HAP-1 (cell line): ENCODE results near the gene RASL10B.

Experiments
- DNase-seq, 2 experiments: peaks; one replicate each; pipeline ENCODE4 v3.0.0-alpha.2; 2016 to 2020; ENCODE audit warnings: low spot score in 2 of 2
- H3K27me3 ChIP-seq: fragments of 250-450 bp; sonication (Bioruptor Pico); 2 replicates; pipeline ENCODE4 v1.5.1; 2020; ENCODE audit warnings: low read depth, mild to moderate bottlenecking, moderate library complexity
- H3K36me3 ChIP-seq: fragments of 250-450 bp; sonication (Bioruptor Pico); replicated peaks from 2 replicates; pipeline ENCODE4 v1.5.1; 2020; ENCODE audit warnings: mild to moderate bottlenecking
- H3K4me1 ChIP-seq: fragments of 250-450 bp; sonication (Bioruptor Pico); 2 replicates; pipeline ENCODE4 v1.5.1; 2020; ENCODE audit warnings: mild to moderate bottlenecking
- H3K4me3 ChIP-seq: fragments of 250-450 bp; sonication (Bioruptor Pico); 2 replicates; pipeline ENCODE4 v1.5.1; 2020; ENCODE audit warnings: mild to moderate bottlenecking, moderate library complexity
- H3K9me3 ChIP-seq: fragments of 250-450 bp; sonication (Bioruptor Pico); 2 replicates; pipeline ENCODE4 v1.5.1; 2020; ENCODE audit warnings: mild to moderate bottlenecking, moderate library complexity
- in situ Hi-C: fragments of 300-500 bp; cut with MboI; formaldehyde crosslinking; loops from 3 replicates; pipeline ENCODE4 v1.14.3; 2020; ENCODE audit warnings: low sequenced_read_pairs, inconsistent platforms, mixed read lengths

Gene RASL10B

DNA sequence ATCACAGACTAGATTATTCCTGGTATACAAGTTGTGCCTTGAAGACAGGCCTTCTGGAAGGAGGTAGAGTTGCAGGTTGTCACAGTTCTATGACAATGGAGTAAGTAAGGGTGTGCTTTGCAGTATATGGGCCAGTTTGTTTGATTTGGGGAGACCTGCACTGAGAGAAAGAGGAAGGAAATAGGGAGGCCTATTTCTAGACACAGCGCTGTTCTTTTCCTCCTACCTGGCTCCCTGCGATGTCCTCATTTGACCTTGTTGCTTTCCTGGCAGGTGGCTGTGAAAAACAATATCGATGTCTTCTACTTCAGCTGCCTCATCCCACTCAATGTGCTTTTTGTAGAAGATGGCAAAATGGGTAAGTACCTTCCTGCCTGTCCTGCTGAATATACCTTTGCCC is 22.5 kb upstream of the RASL10B start:
- Histone ChIP-seq H3K9me3 (no peaks in the 10 kb centered on the region), H3K4me1 (peaks cover 2% of the 10 kb centered on the region; the same call in 1 of the 2 replicates), H3K36me3 (peaks cover 31% of the 10 kb centered on the region), H3K4me3 (no peak overlapping the region), H3K27me3 (no peaks in the 10 kb centered on the region)
- no peak for DNase-seq
- in situ Hi-C loops: no loop called here

DNA sequence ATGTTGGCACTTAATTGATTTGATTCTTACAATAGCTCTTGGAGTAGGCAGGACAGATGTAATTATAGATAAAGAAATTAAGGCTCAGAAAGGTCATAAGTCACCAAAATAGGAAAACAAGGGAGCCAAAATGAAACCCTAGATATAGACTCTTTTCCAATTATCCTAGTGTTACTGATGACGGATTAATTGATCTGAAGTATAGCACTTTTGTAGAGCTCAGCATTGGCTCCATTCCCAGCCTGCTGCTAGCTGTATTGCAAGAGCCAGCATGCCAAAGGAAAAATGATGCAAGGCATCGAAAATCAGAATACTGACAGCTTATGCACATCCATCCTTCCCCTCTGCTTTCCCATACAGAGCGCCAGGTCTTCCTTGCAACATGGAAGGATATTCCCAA is 21.6 kb upstream of the RASL10B start:
- in situ Hi-C loops: no loop called here

DNA sequence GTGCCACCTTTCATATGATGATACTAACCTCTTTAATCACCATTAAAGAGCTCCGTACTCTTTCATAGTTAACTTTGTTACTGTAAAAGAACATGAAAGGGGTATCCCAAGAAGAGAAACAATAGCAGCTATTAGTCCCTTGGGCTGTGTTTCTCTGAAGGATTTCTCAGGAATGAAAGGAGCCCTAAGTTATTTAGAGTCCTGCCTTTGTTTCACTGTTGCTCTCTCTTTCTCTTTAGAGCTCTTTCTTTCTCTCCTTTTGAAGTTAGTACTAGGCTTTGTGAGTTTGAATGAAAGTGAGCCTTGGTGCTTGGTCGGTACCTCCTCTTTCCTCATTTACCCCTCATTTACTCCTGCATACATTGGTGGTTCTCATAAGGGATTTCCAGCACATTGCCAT is 20.5 kb upstream of the RASL10B start:
- H3K27me3 ChIP-seq: no peaks in the 10 kb centered on the region
- in situ Hi-C loops: no loop called here
- no peak overlapping the region for H3K4me3 ChIP-seq
- H3K36me3 ChIP-seq: peaks cover 32% of the 10 kb centered on the region
- H3K4me1 ChIP-seq: no peaks in the 10 kb centered on the region
- no peaks in the 10 kb centered on the region for H3K9me3 ChIP-seq
- no peak for DNase-seq

More for the DNA sequence above, 21.6 kb upstream of the RASL10B start:
- Histone ChIP-seq H3K4me3 (no peak overlapping the region), H3K27me3 (no peaks in the 10 kb centered on the region), H3K36me3 (peaks cover 32% of the 10 kb centered on the region), H3K9me3 (no peaks in the 10 kb centered on the region), H3K4me1 (peaks cover 2% of the 10 kb centered on the region; the same call in 1 of the 2 replicates)
- DNase-seq: no peak

DNA sequence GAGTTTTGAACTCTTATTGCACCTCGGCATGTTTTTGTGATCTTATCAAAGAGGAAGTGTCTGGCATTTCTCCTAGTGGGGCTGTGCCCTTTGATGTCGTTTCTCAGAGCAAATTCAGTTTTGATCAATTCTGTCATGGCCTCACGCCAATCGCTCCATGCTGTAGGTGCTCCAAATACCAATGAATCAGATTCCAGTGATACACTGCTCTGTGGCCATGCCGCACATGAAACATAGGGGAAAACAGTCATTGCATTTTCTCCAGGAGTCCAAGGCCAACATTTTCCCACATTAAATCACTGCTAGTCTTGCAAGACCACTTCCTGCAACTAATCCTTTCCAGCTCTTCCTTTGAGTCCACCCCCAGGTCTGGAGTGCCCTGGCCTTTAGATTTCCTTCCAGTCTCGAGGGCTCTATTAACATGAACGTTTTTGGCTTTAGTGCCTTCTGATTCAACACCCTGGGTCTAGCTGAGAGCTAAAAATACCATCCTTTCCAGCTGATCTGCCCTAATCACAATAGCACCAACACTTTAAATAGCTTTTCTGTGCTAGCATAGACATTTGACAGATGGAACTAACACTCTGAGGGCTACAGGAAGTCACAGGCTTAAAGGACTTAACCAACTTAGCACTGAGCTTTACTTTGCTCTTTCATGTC is 18.2 kb upstream of the RASL10B start:
- H3K4me3 ChIP-seq: no peak overlapping the region
- H3K4me1 ChIP-seq: no peaks in the 10 kb centered on the region
- in situ Hi-C loops: no loop called here
- no peak for DNase-seq
- no peaks in the 10 kb centered on the region for H3K9me3 ChIP-seq
- peaks cover 43% of the 10 kb centered on the region for H3K36me3 ChIP-seq
- H3K27me3 ChIP-seq: no peaks in the 10 kb centered on the region

DNA sequence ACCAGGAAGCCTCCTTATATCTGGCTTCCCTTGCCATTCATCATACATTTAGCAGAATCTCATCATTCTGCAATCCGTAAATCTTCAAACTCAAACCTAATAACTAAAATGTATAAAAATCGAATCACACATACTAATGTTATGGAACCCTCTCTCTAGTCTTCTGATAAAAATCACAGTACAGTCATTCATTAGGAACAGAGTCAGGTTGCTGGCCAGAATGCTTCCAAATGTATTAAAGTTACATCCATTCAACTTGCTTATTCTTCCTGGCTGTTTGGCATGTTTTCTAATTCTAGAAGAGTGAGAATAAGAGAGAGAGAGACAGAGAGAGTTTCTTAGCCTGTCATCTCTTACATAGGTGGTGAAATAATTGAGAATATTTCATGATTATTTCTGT is 16.5 kb upstream of the RASL10B start:
- in situ Hi-C loops: no loop called here
- no peak for DNase-seq
- Histone ChIP-seq H3K36me3 (peaks cover 43% of the 10 kb centered on the region), H3K27me3 (no peaks in the 10 kb centered on the region), H3K9me3 (no peaks in the 10 kb centered on the region), H3K4me3 (no peak overlapping the region), H3K4me1 (no peaks in the 10 kb centered on the region)

DNA sequence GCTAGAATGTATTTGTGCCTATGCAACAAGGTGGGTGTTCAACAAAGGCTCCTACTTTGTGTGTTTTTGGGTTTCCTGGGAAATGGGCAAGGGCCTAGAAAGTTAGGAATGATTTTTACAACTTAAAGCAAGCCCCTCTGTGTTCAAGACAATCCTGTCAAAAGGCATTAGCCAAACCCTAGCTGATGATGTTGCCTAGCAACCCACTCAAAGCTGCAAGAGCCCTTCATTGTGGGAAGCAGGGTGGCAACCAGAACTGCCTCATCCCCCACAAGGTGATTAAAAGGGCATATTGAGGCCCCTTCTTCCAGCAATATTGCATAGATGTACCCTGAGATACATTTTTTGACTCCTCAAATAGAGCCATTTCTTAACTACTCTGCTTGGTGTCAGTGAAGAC is 16.0 kb upstream of the RASL10B start:
- H3K9me3 ChIP-seq: no peaks in the 10 kb centered on the region
- in situ Hi-C loops: no loop called here
- no peaks in the 10 kb centered on the region for H3K27me3 ChIP-seq
- no peak for DNase-seq
- H3K4me1 ChIP-seq: no peaks in the 10 kb centered on the region
- peaks cover 40% of the 10 kb centered on the region for H3K36me3 ChIP-seq
- no peak overlapping the region for H3K4me3 ChIP-seq

DNA sequence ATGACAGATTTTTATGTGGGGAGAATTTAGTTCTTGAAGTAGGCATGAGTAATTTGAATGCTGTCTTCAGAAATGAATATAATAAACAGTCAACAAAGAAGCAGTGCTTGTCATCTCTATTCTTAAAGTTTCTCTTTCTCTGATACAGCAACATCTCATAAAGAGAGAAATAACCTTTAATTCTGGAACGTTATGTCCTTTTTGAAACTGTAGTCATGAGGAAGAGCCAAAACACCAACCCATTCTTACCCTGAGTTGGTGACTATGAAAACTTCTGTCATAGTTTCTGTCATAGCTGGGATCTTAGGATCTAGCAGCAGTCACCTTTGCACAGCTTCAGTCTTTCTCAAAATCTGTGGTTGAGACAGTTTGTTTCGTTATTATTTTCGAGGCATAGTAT is 15.3 kb upstream of the RASL10B start:
- in situ Hi-C loops: no loop called here
- no peak for DNase-seq
- Histone ChIP-seq H3K36me3 (peaks cover 38% of the 10 kb centered on the region), H3K27me3 (no peaks in the 10 kb centered on the region), H3K4me1 (no peaks in the 10 kb centered on the region), H3K9me3 (no peaks in the 10 kb centered on the region), H3K4me3 (no peak overlapping the region)

DNA sequence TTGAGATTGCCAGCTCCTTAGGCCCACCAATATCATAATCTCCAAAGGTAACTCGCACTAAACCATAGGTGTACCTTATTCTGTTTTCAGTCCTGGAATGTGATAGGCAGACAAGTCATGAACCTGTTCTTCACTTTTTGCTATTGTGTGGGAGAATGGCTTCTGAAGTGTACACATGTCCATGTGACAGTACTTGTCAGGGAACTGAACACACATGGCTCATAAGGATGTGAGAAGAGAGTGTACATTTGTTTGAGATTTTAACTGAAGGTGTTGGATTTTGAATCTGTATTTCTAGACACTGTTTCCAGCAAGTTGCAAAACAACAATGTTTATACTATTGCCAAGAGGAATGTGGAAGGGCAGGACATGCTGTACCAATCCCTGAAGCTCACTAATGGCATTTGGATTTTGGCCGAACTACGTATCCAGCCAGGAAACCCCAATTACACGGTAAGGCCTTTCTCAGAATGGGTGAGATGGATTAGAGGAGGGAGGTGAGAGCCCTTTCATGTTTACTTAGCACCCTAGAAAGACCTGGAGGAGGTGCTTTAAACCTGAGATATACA is 14.5 kb upstream of the RASL10B start:
- no peak for DNase-seq
- Histone ChIP-seq H3K27me3 (no peaks in the 10 kb centered on the region), H3K9me3 (no peaks in the 10 kb centered on the region), H3K4me1 (no peaks in the 10 kb centered on the region), H3K36me3 (peaks cover 46% of the 10 kb centered on the region), H3K4me3 (no peak overlapping the region)
- in situ Hi-C loops: no loop called here

DNA sequence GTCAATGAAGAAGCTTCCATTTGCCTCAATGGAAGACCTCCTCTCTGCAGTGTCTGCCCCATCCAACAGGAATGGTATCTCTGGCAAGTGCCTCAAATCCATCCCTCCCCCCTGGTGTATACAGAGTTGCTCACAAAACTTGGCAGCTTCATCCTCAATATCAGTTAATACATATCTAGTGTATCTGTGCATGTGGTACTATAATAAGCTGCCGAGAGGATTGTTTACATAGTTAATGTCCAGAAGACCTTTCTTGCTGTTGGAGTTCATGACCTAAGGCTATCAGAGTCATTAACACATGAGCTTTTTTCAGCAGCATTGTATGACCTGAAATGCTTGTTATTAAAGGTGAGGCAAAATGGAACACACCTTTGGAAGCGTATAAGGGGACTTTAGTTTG is 14.0 kb upstream of the RASL10B start:
- no peaks in the 10 kb centered on the region for H3K4me1 ChIP-seq
- DNase-seq: no peak
- H3K27me3 ChIP-seq: no peaks in the 10 kb centered on the region
- peaks cover 48% of the 10 kb centered on the region for H3K36me3 ChIP-seq
- H3K9me3 ChIP-seq: no peaks in the 10 kb centered on the region
- in situ Hi-C loops: no loop called here
- H3K4me3 ChIP-seq: no peak overlapping the region

DNA sequence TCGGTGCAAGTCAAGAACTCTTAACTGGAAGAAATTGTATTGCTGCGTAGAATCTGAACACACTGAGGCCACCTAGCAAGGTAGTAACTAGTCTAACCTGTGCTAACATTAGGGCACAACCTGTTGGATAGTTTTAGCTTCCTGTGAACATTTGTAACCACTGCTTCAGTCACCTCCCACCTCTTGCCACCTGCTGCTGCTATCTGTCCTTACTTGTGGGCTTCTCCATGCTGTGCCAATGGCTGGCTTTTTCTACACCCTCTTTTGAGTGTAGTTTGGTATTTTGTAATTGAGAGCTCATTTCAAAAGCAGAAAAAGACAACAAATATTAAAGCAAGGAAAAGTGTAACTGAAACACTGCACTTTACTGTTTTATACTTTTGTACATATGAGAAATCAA is 7.7 kb upstream of the RASL10B start:
- no peaks in the 10 kb centered on the region for H3K27me3 ChIP-seq
- peaks cover 9% of the 10 kb centered on the region for H3K4me1 ChIP-seq
- DNase-seq: no peak
- no peak overlapping the region for H3K4me3 ChIP-seq
- H3K9me3 ChIP-seq: no peaks in the 10 kb centered on the region
- in situ Hi-C loops: no loop called here
- peaks cover 53% of the 10 kb centered on the region for H3K36me3 ChIP-seq

DNA sequence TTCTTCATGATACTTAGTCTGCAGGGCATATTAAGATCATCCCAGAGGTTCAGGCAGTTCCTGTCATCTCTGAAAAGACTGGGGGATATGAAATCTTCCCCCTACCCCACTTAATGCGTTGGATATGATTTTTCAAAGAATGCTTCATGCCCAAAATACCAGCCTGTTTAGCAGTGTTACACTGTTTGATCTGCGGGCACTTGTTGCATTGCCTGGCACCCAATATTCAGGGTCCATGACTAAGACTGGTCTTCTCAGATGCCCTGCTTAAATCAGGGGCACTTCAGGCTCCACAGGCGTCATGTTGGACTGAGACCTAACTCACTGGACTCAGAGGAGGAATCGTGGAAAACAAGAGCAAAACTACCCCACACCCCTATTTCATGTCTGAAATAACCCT is 6.4 kb upstream of the RASL10B start:
- no peak for DNase-seq
- H3K4me1 ChIP-seq: peaks cover 19% of the 10 kb centered on the region
- H3K4me3 ChIP-seq: no peak overlapping the region
- H3K36me3 ChIP-seq: peaks cover 45% of the 10 kb centered on the region
- H3K27me3 ChIP-seq: no peaks in the 10 kb centered on the region
- in situ Hi-C loops: no loop called here
- H3K9me3 ChIP-seq: no peaks in the 10 kb centered on the region

DNA sequence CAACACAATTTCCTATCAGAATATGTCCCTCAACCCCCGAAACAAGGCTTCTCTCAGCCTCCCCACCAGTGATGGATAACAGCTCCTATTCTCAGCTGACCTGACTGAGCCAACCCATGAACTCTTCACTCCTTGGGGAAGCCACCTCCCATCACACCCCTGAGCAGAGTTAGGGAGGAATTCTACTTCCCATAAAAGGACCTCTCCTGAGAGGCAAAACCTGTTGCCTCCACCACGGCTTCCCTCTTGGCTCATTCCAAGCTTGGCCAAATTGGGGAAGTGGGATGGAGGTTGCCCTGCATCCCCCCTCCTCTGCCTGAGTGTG is 5.7 kb upstream of the RASL10B start:
- in situ Hi-C loops: no loop called here
- peaks cover 44% of the 10 kb centered on the region for H3K36me3 ChIP-seq

DNA sequence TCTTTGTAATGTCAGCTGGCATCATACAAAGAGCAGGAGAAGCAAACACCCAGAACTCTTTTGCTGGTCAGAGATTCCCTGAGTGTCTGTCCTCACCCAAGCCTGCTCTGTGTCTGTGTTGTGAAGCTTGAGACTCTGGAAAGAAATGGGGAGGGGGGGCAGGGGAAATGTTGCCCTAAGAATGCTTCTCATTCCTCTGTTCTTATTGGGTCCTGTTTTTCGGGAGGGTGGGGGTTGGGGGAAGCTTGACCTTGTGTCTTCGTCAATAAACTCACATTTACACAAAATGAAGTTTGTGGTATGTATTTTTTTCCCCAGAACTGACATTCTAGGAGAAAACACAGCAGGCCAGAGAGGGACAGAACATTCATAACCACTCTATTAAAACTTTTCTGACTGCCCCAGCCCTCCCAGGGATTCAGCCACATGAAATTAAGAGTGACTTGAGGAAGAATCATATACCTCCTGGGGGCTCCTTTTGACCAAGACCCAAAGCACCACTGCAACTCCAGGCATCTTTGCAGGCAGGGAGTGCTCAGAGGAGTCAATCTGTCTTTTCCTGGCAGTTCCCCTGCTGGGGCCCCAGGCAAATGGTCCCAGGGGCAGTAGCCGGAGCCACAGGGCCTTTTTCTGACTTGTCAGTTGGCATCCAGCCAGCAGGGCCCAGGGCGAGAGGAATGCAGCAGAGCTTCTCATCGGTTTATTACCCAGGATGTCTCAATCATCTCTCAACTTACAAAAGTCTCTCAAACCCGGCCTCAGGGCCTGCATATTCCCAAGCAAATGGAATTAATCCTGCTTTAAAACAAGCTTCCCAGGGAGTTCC is 5.1 kb upstream of the RASL10B start:
- in situ Hi-C loops: no loop called here
- DNase-seq: peak; percentile 59 to 89
- Histone ChIP-seq H3K4me3 (no peak overlapping the region), H3K4me1 (peaks cover 23% of the 10 kb centered on the region), H3K27me3 (no peaks in the 10 kb centered on the region), H3K9me3 (no peaks in the 10 kb centered on the region), H3K36me3 (peaks cover 38% of the 10 kb centered on the region)

More for the DNA sequence above, 5.7 kb upstream of the RASL10B start:
- Histone ChIP-seq H3K4me3 (no peak overlapping the region), H3K9me3 (no peaks in the 10 kb centered on the region), H3K27me3 (no peaks in the 10 kb centered on the region), H3K4me1 (peaks cover 19% of the 10 kb centered on the region)
- DNase-seq: no peak

DNA sequence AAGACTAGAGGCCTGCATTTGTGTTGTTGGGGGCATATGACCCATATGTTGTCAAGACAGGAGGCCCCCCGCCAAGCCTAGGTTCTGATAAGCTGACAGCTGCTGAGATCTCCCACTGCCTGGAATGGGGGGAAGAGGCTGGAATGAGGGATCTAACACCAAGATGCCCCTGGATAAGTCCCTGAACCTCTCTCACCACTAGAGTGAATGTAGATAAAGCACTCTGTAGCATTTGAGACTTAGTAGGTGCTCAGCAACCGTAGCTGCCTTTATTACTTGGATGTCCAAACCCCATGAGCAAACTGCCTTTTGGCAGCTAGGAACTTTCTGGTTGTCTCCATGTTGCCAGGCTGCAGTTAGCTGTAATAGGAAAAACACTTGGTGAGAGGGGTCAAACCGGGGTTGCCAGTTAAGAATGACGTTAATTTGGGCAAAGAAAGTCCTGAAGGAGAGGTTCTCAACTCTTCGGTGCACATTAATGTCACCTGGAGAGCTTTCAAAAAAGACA is 4.4 kb upstream of the RASL10B start:
- no peak for DNase-seq
- in situ Hi-C loops: no loop called here
- H3K27me3 ChIP-seq: no peaks in the 10 kb centered on the region

More for the DNA sequence above, 4.4 kb upstream of the RASL10B start:
- no peak overlapping the region for H3K4me3 ChIP-seq
- peaks cover 32% of the 10 kb centered on the region for H3K36me3 ChIP-seq
- peaks cover 23% of the 10 kb centered on the region for H3K4me1 ChIP-seq
- no peaks in the 10 kb centered on the region for H3K9me3 ChIP-seq
